Stimulated activated CD8-positive, alpha-beta memory T cell treated with anti-CD3 and anti-CD28 coated beads, Interleukin-12 subunit alpha, Interleukin-12 subunit beta, amount 100 ng/mL, for 4 hours (primary cell): ENCODE data around the gene RAB40C.

Experiments used
- DNase-seq: peaks from one replicate; pipeline ENCODE4 v3.0.0-alpha.2; 2020; ENCODE audit warnings: low read depth

RAB40C gene

DNA sequence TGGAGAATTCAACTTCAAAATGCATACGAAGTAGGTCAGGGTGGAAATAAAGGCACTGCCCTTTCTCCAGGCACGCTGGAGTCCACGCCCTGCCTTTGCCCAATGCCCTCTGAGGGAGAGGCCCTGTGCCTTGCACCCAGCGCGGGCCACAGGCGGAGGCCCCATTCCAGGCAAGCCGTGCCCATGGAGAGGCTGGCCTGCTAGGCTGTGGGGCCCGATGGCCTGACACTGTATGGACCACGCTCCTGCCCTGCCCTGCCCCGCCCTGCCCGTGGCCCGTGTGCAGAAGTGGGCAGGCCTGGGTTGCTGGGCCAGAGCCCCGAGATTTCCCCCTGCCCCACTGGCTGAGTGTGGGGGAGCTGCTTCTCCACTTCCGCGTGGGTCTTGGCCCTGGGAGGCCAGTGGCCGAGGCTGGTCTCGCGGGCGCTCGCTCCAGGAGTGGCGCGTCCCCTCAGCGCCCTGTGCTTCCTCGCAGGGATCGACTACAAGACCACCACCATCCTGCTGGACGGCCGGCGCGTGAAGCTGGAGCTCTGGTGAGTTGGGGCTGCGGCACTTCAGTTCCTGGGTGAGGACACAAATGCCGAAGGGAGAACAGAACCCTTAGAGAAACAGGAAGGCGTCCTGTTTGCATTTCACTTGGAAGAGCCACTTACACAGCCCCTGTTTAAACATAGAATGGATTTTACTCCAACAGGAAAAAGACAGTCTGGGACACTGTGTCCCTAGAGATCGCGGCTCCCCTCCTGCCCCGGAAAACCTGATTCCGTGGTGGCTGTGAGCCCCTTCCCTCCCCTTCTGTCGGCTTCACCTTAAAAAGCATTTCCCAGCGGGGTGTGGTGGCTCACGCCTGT is 27.1 kb downstream of the RAB40C start:
- no peak for DNase-seq

DNA sequence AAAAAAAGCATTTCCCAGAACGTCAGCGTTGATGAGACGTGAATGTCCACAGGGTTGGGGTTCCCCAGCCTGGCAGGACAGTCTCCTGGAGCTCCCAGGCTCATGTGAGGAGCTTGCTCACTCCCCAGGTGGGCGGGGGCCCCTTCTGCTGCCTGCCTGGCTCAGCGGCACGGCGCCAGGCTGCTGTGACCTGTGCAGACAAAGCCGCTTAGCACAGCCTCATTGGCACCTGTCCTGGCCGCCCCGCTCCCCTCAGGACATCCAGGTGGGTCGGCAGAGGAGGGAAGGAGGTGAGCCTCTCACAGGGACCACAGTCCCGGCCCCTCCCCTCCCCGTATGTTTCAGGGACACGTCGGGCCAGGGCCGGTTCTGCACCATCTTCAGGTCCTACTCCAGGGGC is 28.0 kb downstream of the RAB40C start:
- no peak for DNase-seq

DNA sequence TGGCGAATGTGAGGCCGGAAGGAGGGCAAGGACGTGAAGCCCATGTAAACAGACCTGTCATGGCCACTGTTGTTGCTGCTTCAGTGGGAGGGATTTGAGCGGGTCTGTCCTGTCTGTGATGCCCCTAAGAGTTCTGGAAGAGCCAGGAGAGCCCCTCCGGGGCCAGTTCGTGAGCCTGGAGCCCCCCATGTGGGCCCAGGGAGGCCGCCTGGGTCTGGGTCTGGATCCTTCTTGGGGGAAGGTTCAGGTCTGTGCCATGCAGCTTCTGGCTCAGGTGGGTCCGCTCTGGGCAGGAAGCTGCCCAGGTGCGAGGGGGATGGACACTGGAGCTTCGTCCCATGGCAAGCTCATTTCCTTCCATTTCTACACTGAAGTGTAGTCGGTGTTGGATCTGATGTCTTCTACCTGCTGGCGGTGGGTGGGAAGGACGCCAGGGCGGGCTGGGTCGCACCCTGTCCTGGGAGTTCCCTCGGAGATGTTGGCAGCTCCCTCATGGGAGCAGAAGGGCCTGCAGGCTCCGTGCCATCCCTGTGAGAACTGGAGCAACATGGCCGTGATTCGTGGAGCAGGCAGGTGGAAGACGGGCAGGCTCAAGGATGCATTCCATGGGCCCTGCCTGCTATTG is 29.7 kb downstream of the RAB40C start:
- DNase-seq, result no peak

DNA sequence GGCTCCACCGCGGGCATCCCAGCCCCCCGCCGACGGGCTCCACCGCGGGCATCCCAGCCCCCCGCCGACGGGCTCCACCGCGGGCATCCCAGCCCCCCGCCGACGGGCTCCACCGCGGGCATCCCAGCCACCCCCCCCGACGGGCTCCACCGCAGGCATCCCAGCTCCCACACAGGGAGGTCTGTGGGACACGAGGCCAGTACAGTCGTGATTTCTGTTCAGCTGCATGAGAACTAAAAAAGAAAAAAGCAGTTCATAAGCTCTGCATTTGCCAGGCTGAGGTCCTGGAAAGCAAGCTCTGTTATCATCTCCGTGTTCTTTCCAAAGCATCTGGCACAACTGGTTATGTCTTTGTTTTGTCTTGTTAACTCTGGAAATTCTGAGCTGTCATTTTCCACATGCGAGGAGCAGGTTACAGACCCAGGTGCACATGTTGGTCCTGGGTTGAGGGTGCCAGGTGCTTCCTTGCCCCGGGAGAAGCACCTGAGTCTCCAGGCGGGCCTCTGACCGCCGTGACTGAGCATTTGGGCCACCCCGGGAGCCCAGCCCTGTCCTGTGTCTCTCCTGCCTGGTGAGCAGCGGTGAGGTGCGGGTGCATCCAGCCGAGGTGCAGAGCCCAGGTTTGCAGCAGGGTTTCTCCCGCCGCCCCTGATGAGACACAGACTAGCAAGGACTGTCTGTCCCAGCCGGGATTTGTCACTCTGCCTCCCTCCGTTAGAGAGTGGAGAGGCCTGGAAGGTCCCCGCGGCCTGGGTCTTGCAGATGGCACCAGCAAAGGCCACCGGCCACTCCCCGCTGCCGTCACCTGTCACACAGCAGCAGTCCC is 31.0 kb downstream of the RAB40C start:
- DNase-seq, result no peak

DNA sequence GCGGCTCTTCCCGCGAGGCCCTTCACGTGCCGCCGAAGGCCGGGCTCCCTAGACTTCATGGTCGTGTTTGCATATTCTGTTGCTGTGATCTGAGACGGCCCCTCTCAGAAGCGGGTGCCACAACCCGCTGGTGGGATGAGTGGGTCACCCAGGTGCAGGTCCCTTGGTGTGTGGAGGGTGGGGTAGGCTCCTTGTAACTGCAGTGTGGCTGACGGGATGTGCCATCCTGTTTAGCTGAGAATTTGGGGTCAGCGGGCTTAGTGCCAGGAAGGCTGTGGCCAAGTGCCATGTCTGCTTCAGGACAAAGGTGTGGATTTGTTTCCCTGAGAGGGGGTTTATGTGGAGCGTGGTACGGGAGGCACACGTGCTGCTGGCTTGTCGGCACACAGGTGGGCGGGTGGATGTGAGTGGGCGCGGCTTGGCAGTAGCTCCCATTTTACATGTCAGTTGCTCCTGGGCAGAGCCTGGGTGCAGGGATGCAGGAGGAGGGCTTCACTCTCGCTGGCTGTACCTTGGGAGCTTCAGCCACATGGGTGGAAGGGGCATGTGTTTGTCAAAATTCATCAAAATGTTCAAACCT is 31.8 kb downstream of the RAB40C start:
- no peak for DNase-seq

DNA sequence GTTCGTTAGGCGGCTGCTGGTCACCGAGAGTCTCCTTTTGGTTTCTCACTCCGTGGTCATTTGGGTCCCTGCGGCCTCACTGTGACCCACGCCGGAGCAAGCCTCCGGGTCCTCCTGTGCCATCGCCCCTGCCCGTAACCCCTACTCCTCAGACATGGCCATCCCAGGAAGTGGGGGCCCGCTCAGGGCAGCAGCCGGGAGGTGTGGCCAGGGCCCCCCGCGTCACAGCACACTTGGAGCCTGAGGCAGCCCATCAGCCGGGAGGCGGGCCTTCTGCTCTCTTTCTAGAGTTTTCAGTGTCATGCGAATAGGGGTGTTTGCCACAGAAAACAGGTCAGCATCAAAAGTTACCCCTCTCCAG is 33.0 kb downstream of the RAB40C start:
- no peak for DNase-seq

DNA sequence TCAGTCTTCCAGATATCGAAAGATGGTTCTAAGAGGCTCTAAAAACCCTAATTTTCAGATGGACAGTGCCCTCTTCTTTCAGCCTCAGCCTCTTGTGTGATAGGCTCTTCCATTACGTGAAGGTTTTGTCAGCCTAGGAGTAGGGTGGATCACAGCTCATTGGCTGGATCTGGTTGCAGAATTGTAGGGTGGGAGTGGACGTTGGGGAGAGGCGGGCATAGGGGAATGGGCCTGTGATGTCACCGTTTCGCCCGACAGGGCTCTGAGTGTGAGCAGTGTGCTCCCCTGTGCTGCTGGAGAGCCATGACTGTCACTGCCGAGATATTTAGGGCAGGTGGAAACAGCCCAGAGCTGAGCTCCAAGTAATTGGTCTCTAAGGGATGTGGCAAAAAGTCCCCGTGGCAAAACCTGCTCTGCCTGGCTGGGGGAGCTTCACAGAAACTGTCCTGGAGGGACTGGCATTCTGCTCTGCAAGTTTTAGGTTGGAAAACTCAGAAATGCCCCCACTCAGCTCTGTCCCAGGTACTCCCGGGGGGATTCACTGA is 34.7 kb downstream of the RAB40C start:
- DNase-seq, result no peak

DNA sequence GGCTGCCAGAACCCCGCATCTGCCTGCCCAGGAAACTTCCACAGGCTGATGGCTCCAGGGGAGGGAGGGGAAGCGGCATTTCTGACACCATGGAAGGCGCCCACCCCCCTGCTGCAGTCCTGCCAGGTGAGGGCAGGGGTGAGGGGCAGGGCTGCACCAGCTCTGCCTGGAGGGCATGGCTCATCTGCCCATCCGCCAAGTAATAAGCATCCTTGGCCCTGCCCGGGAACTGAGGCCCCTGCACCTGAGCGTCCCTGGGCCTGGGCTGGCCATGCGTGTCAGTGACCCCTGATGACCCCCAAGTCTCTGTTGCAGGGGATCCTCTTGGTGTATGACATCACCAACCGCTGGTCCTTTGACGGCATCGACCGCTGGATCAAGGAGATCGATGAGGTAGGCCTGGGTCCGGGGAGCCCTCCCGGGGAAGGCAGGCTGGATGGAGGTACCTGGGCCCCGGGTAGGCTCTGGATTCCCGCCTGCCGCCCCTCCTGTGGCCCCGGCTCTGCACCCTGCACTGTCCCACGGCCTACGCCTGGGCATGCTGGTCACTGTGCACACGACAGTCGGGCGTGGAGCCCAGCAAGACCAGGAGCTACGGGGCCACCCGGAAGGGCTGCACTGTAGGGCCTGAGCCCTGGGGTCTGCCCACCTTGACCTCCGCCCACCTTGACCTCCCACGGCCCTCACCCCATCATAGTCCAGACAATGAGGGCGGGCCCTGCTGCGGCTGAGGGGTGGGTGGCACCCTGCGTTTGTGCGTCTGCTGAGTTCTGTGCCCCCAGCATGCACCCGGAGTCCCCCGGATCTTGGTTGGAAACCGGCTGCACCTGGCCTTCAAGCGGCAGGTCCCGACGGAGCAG is 35.5 kb downstream of the RAB40C start:
- DNase-seq, result no peak

DNA sequence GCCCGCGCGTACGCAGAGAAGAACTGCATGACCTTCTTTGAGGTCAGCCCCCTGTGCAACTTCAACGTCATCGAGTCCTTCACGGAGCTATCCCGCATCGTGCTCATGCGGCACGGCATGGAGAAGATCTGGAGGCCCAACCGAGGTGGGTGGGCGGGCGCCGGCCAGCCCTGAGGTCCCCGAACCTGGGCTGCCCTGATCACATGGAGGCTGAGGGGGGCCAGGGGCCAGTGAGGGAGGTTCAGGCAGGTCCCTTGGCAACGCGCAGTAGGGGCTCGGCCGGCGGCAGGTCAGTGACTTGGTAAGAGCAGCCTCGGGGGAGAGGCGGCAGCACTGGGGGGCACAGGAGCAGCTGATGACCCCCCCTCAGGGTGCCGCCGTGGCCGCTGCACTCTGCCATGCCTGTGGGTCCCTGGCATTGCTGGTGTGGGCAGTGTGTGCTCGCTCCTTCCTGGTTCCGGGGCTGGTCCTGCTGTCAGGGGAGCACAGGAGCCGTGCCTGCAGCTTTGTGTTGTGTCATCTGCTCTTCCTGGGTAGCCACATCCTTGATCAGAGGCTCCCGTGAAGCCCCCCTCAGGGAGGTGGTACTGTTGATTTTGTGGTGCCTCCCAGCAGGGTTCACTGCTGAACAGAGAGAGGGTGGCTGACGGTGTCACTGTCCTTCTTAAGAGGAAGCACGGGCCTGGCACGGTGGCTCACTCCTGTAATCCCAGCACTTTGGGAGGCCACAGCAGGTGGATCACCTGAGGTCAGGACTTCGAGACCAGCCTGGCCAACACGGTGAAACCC is 36.3 kb downstream of the RAB40C start:
- DNase-seq, result no peak

DNA sequence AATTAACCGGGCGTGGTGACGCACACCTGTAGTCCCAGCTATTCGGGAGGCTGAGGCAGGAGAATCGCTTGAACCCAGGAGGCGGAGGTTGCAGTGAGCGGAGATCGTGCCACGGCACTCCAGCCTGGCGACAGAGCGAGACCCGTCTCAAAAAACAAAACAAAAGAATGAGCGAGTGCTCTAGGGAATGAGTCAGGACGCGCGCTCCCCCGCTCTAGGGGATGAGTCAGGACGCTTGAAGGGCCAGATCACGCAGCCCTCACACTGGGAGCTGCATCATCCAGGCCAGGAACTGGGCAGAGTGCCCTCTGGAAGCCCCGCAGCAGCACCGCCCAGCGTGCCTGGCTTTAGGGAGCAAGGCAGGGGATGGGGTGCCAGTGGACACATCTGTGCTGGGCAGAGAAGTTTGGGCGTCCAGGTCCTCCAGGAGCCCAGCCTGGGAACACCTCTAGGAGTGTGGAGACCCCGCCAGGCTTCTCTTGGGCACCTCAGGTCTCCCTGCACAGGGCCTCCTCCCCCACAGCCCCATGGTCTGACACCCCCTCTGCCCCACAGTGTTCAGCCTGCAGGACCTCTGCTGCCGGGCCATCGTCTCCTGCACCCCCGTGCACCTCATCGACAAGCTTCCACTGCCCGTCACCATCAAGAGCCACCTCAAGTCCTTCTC is 37.1 kb downstream of the RAB40C start:
- no peak for DNase-seq

DNA sequence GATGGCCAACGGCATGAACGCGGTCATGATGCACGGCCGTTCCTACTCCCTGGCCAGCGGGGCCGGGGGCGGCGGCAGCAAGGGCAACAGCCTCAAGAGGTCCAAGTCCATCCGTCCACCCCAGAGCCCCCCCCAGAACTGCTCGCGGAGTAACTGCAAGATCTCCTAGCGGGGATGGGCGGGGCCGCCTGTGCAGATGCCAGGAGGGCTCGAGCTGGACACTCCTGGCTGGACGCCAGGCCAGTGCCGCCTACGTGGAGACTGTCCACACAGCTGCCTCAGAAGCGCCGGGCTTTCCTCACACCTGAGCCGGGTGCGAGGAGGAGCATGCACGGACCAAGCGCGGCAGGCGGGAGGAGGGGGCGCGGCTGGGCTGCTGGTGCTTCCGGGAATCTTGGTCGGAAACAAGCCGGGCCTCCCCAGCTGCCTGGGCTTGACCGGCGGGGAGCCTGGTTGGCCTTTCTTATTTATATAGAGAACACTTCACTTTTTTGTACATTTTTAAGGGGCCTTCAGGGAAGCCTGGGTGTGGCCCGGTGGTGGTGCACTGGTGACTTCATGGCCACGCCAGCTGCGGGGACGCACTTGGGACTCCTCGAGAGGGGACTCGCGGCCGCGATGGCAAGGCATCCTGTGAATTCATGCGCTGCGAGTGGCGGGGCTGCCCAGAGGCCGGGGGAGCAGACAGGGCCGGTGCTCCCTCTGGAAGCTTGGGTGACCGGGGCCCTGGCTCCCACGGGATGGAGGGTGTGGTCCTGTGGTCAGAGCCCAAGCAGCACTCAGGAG is 37.8 kb downstream of the RAB40C start:
- no peak for DNase-seq

DNA sequence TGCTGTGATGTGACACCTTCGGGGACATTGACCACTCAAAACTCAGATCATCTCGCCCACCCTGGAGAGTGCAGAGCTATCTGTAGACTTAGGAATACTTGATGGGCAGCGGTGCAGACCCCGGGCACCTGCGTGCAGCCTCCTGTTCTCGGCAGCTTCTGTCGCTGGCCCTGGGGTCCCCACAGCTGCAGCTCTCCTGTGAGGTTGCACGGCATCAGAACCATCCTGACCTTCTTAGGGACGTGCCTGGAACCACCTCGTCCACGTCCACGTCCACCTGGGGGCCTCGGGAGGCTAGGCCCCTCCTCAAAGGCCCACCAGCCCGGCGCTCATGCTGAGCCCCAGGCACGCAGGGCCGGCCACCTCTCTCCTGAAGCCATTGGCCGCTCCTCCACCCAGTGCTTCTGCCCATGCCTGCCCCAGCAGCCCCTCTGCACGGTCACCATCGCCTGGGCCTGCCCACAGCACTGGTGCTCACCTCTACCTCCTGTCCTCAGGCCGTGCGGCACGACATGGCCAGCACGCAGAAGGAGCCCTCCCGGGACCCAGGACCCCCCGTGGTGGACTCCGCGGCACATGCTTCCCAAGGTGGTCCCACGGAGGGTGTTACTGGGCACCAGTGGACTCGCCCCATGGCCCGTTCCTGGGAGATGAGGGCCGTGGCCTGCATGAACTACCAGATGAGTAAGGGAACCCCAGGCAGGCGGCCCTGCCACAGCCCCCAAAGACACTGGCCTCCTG is 38.6 kb downstream of the RAB40C start:
- DNase-seq, result no peak

DNA sequence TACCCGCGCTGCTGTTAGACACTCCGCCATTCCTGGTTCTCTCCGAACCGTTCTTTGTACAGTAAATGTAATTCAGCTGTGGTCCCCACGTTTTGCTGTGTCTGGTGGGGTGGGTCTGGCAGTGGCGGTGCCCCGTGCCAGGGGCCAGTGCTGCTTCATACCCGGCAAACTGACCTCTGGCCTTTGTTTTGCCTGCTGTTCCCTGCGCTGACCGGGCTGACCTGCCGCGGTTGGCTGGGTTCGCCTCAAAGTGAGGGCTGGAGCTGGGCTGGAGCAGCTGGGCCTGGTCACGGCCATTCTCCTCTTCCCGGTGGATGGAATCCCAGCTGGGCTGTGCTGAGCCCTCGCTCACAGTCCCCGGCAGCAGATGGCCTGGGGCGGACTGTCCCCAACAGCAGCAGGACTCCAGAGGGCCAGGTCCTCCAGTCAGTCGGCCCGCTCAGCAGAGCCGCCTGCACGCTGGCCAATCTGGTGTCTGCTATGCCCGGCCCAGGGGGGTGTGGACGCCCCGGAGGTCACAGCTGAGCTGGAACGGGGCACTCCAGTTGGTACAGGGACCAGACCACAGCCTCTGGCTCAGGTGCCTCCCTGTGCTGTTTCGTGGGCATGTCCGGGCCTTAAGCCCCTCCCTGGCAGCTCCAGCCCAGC is 39.4 kb downstream of the RAB40C start:
- no peak for DNase-seq

DNA sequence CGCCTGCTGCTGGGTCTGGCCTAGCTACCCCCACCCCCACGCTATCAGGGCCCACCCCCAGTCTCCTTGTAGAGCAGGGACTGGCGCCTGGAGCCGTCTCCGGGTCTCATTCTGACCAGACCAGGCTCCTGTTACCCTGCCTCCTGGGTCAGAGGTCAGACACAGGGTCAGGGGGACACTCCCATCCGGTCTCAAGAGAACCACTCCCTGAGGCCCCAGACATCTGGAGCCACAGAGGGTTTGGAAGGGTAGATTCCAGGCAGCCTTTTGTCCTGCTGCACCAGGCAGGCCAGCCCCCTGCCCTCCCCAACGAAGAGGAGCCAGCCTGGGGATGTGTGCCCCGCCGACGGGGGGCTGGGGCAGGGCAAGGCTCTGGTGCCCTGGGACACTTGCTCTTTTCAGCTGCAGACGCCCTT is 40.0 kb downstream of the RAB40C start:
- DNase-seq, result no peak

DNA sequence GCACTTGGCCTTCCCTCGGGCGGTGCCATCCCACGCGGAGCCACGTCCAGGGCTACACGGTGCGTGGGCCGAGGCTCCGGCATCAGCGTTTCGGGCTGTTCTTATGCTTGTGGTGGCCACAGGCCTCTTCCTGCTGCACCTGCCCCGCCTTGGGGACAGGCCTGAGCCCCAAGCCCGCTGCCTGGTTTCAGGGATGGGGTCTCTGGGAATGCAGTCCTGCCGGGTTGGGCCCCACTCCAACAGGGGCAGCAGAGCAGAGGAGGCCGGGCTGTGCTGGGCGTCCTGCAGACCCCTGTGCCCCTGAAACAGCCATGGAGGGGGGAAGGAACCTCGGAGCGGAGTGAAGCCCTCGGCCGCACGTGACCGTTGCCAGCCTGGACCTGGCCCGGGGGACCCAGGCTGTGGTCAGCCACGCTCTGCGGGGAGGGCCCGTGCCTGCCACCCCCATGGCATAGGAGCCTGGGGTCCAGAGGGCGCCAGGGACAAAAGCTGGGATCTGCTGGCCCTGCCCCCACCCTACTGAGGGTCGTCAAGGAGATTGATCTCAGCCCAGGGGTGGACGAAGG is 40.5 kb downstream of the RAB40C start:
- DNase-seq, result no peak

DNA sequence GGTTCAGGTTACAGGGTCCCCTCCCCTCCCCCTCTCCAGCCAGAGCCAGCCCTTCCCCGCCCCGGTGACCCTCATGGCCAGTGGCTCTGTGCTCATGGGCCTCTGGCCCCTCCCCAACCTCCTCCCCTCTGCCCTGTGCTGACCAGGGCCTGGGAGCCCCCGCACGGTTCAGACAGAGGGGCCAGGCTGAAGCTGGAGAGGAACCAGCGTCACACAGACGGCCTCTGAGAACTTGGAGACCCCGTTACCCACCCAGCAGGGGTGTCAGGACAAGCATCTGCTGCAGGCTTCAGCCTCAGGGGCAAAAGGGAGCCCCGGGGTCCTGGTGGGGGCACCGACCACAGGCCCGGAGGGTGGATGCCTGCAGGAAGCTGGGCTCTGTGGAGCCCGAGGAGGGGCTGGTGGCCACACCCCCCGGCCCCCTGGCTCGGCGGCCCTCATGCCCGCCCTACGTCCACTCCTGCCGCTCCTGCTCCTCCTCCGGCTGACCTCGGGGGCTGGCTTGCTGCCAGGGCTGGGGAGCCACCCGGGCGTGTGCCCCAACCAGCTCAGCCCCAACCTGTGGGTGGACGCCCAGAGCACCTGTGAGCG is 41.0 kb downstream of the RAB40C start, which contains the start of gene WFIKKN1:
WFIKKN1 (plus strand) TSS at position 171 of the 591 bp plus-strand sequence; CDS start at position 440, 269 bp downstream.
- DNase-seq, result no peak

DNA sequence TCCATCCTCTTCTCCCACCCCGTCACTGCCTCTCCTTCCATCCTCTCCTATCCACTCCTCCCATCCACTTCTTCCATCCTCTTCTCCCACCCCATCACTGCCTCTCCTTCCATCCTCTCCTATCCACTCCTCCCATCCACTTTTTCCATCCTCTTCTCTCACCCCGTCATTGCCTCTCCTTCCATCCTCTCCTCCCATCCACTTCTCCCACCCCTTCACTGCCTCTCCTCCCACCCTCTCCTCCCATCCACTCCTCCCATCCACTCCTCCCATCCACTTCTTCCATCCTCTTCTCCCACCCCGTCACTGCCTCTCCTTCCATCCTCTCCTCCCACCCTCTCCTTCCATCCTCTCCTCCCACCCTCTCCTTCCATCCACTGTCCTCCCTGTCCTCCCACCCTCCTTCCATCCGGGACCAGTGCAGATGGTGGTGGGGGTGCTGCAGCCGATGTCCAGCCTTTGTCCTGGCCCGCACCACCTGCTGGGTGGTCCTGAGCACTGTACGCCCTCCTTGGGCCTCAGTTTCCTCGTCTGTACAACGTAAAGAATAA is 42.0 kb downstream of the RAB40C start:
- DNase-seq, result no peak
